AG04449 (cell line): Measurements from ENCODE around the gene FGF23.
"Not testable (repeated sequence)": the region's sequence is repeated elsewhere in the genome, so short reads cannot be mapped to it uniquely, and the experiment has no call there.

ENCODE experiments used
- CTCF ChIA-PET: fragments of 350-600 bp; formaldehyde crosslinking; extraction: SDS; loops from one replicate; lab custom pipeline; 2021; ENCODE audit warnings: antibody characterized with exemption; lab: Yijun Ruan, JAX
- POLR2A ChIA-PET: fragments of 400-600, 350-600 bp; formaldehyde crosslinking; extraction: SDS; loops from one replicate; lab custom pipeline; 2020; ENCODE audit warnings: antibody characterized with exemption, inconsistent platforms; lab: Yijun Ruan, JAX
- DNase-seq: peaks from one replicate; pipeline ENCODE4 v3.0.0-alpha.2; 2010; ENCODE audit warnings: low read depth, low spot score
- H3K4me3 ChIP-seq: 2 replicates; pipeline ENCODE4 v1.5.1; 2011; ENCODE audit warnings: low read depth, mild to moderate bottlenecking, control low read depth, low read length
- CTCF ChIP-seq: IDR thresholded peaks from one replicate; pipeline ENCODE4 v1.5.1; 2011; ENCODE audit warnings: mild to moderate bottlenecking, moderate library complexity, low read length, control low read depth, inconsistent platforms; ENCODE audit not compliant: insufficient read depth; ENCODE audit errors: missing control alignments

The FGF23 gene

GRCh38 chr12:4407136-4407535 lies 27.6 kb upstream of the FGF23 start:
- DNase-seq: no peak
- ChIA-PET CTCF (no interaction called here), POLR2A (no interaction called here)
- no peak for TF ChIP-seq CTCF
- H3K4me3 ChIP-seq: no peak overlapping the region

- H3K4me3 ChIP-seq, POLR2A ChIA-PET, DNase-seq: not testable (repeated sequence)
- CTCF ChIA-PET: interaction anchor here (1.1 to 1.6 kb wide), 2 partner anchors 10 to 15 kb away, joined by 3 to 4 read pairs; no protein-coding TSS in a partner anchor
Measured at GRCh38 chr12:4404877-4405637, 25.5 kb upstream of the FGF23 start.

GRCh38 chr12:4402996-4403395 lies 23.5 kb upstream of the FGF23 start:
- no peak for TF ChIP-seq CTCF
- POLR2A ChIA-PET: no interaction called here
- H3K4me3 ChIP-seq: no peak overlapping the region
- no peak for DNase-seq
- CTCF ChIA-PET: interaction anchor here (1.1 to 2.0 kb wide), 2 partner anchors 18 to 95 kb away, joined by 3 to 5 read pairs; no protein-coding TSS in a partner anchor

- POLR2A ChIA-PET: no interaction called here
- TF ChIP-seq CTCF: no peak
- CTCF ChIA-PET: interaction anchor here (1.5 kb wide), 1 partner anchor 21 kb away, joined by 5 read pairs; no protein-coding TSS in a partner anchor
- no peak for DNase-seq
- no peak overlapping the region for H3K4me3 ChIP-seq
Measured at GRCh38 chr12:4401117-4401516, 21.6 kb upstream of the FGF23 start.

GRCh38 chr12:4395818-4396217 lies 16.3 kb upstream of the FGF23 start:
- ChIA-PET POLR2A (no interaction called here), CTCF (no interaction called here)
- DNase-seq: no peak
- no peak for TF ChIP-seq CTCF
- H3K4me3 ChIP-seq: no peak overlapping the region

GRCh38 chr12:4393211-4393610 lies 13.7 kb upstream of the FGF23 start:
- no peak for TF ChIP-seq CTCF
- ChIA-PET POLR2A (no interaction called here), CTCF (interaction anchor here (1.1 kb wide), 1 partner anchor 28 kb away, joined by 3 read pairs; no protein-coding TSS in a partner anchor)

More at GRCh38 chr12:4393211-4393610, 13.7 kb upstream of the FGF23 start:
- DNase-seq: no peak
- no peak overlapping the region for H3K4me3 ChIP-seq
